GM19239 (cell line): ENCODE results near the gene ST3GAL6.

Experiments
- DNase-seq: peaks from one replicate; pipeline ENCODE4 v3.0.0; 2011; ENCODE audit warnings: low spot score; ENCODE audit not compliant: insufficient read length
- FAIRE-seq: peaks from 2 replicates; lab custom pipeline; 2011; peaks lifted over from hg19 to GRCh38; lab: Jason Lieb, UNC

Gene ST3GAL6

GRCh38 chr3:98763076-98763475 lies at the start of gene ST3GAL6:
TSS of gene ST3GAL6 (plus strand) at chr3:98763340. CDS start at chr3:98768441, 5,101 bp downstream.
- DNase-seq (no peak), FAIRE-seq (peak; percentile 60)

GRCh38 chr3:98713984-98714383 lies 49.2 kb upstream of the ST3GAL6 start:
- DNase-seq (no peak), FAIRE-seq (no peak)

GRCh38 chr3:98717584-98717983 lies 45.6 kb upstream of the ST3GAL6 start:
- DNase-seq (no peak), FAIRE-seq (no peak)

DNA sequence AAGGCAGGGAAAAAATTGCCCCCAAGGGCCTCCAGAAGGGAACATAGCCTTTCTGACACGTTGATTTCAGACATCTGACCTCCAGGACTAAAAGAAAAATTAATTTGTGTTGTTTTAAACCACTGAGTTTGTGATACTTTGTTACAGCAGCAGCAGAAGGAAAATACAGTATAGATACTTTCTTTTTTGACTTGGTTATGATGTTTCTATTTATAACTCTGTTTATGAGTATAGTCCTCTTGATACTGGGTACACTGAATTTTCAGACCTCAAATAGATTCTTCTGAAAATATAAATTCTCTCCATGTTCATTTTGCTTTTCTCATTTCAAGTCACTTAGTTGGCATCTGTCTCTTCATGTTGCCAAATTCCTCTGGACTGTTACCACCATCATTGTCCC lies 44.4 kb upstream of the ST3GAL6 start:
- DNase-seq (no peak), FAIRE-seq (no peak)

GRCh38 chr3:98721776-98722175 lies 41.4 kb upstream of the ST3GAL6 start:
- FAIRE-seq: no peak
- no peak for DNase-seq

DNA sequence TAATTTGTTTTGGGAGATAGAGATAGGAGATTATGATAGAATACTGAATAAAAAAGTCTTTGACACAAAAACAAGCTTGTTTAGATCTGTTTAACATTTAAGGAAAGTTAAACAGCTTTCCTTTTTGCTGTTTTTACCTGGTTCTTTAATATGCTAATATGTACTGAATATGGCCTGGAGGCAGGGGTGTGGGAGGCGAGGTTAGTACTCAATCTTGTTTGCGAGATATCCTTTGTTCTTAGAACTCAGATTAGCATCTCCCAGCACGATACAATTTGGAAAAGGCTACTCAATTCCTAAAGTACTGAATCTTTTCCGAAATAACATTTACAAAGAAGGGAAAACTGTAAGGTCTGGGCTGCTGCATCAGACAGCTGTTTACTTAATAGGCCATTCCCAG lies 40.8 kb upstream of the ST3GAL6 start:
- FAIRE-seq (no peak), DNase-seq (no peak)

GRCh38 chr3:98725352-98725751 lies 37.8 kb upstream of the ST3GAL6 start:
- DNase-seq (no peak), FAIRE-seq (no peak)

- DNase-seq: no peak
- no peak for FAIRE-seq
Measured at GRCh38 chr3:98726084-98726483, 37.1 kb upstream of the ST3GAL6 start.

DNA sequence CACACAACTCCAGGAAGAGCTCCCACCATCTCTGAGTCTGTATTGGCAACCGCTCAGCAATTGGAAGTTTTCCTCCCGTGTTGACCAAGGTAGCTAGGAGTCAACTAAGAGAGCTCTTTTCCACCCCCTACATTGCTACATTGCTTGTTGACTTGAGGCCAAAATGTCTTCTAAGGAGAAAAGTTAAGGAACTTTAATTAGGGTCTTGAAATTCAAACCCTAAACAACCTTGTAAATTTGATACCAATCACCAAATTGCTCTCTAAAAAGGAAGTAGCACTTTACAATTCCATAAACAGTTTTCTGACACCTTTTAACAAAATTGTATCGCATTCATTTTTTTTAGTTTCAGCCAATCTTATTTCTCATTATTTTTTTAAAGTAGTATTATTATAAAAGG lies 35.5 kb upstream of the ST3GAL6 start:
- no peak for FAIRE-seq
- no peak for DNase-seq

- FAIRE-seq (no peak), DNase-seq (no peak)
Measured at GRCh38 chr3:98728672-98729071, 34.5 kb upstream of the ST3GAL6 start.

DNA sequence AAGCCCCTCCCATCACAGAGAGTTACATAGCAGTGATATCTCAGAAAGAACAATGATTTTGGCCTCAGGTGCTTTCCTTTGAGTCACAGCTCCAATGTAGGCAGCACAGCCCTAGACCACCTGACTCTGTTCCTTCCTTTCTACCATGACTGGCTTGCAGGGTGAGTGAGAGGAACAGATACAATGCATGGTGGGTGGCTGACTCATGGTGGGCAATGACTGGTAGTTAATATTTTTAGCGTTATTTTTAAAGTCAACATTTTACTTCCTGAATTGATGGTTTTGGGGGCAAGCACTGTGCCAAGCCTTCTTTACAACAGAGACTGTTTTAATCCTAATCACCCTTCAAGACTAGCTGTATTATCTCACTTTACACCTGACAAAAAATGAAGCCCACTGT lies 32.8 kb upstream of the ST3GAL6 start:
- FAIRE-seq: no peak

DNA sequence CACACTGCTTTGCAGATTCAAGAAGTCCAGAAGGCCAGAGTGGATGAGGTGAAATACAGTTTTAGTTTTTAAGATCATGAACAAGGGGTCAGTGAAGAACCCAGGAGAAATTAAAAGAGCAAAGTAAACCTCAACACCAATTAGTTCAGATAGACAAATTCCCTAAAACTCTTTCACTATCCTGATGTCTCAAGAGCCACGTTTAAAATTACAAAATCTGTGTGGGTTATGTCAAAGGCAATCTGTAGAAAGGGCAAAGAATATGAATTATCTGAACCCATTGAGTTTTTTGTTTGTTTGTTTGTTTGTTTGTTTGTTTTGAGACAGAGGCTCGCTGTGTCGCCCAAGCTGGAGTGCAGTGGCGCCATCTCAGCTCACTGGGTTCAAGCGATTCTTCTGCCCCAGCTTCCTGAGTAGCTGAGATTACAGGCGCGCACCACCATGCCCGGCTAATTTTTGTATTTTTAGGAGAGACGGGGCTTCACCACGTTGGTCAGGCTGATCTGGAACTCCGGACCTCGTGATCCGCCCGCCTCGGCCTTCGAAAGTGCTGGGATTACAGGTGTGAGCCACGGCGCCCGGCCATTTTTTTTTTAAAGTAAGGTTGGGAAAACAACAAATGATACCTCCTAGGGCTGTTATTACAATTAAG lies 32.1 kb upstream of the ST3GAL6 start:
- DNase-seq (no peak), FAIRE-seq (no peak)

More for the DNA sequence above, 32.8 kb upstream of the ST3GAL6 start:
- DNase-seq: no peak

GRCh38 chr3:98731720-98732285 lies 31.3 kb upstream of the ST3GAL6 start:
- FAIRE-seq: peak; percentile 61
- peak; percentile 26 for DNase-seq

DNA sequence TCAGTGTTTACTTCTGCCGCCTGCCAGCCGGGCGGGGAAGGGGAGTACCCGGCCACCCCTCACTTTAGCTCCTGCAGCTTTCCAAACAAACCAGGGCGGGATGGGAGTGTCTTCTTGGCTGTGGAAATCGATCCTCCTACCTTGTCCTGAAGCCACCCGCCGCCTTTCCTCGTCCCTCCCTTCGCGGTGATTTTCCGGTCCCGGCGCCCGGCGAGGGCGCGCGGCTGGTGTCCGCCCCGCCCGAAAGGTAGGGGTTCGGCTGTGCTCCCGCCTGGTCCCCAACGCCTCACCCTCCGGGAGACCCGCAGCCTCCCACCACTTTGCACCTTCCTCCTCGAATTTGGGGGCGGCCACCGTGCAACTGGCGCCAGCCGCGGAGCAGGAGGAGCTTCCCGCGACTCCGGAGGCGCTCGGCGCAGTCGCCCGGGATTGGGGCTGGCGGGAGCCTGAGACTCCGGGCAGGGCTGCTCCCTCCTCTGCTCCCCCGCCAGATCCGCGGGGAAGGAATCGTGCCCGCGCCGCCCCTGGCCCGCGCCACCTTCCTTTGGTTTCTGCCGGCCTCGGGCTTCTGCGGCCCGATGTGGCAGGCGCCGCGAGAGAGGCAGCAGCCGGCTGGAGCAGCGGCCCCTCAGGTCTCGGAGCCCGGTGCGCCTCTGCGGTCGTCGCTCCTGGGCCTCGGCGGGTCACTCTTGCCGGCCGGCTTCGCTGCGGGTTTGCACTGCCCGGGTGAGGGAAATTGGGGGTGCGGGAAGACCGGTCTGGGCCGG lies 30.7 kb upstream of the ST3GAL6 start:
- FAIRE-seq (no peak), DNase-seq (peak; percentile 28)

GRCh38 chr3:98733053-98733811 lies 29.9 kb upstream of the ST3GAL6 start:
- no peak for FAIRE-seq
- no peak for DNase-seq

GRCh38 chr3:98733812-98734281 lies 29.3 kb upstream of the ST3GAL6 start:
- FAIRE-seq (no peak), DNase-seq (peak; percentile 9)

DNA sequence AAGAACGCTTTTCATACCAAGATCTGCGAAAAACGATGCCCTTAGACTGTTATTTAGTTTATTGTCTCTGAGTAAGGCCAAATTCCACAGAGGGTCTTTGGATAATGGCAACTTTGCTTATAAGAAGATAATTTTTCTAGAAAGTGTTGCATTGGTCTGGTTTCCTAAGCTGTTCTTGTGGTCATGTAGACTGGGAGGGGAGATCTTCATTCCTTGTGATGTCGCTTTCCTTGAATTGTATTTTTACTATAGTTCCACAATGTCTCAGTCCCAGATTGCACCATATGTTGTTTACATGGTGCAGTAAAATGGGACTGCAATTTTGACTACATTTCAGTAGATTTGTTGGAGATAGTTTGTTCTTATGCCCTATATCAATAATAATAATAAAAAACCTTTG lies 28.8 kb upstream of the ST3GAL6 start:
- FAIRE-seq: no peak
- no peak for DNase-seq

GRCh38 chr3:98734735-98735134 lies 28.4 kb upstream of the ST3GAL6 start:
- no peak for FAIRE-seq

DNA sequence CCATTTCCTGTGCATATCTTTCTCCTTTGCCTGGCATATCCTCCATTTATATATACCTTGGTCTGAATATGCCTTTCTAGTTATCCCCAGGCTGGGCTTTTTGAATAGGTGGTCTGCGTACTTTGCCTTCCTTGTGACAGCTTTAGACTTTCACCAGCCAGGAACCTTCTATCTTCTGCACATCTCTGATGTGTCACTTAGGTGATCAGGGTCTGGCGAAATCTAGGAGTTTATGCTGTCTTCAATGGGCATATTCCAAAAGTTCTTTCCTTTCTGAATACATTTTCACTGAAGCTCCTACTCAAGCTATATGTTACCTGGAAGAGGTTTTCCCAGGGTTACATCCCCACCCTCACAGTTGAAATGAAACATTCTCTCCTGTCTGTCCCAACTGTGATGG lies 27.8 kb upstream of the ST3GAL6 start:
- FAIRE-seq (no peak), DNase-seq (no peak)

More at GRCh38 chr3:98734735-98735134, 28.4 kb upstream of the ST3GAL6 start:
- no peak for DNase-seq

- no peak for FAIRE-seq
- DNase-seq: no peak
Measured at GRCh38 chr3:98735761-98736269, 27.3 kb upstream of the ST3GAL6 start.
